Liver (tissue), 9 donors: ENCODE measurements around the gene FRMD4A. TPM values are rescaled to one million over a fixed set of nuclear protein-coding genes. Genes with fewer than 3 reads are reported as not detected.
A peak's percentile ranks its signal among the peaks of the same experiment; 100 is the strongest.

Source experiments
- DNase-seq: peaks from one replicate; pipeline ENCODE4 v3.0.0-alpha.2; 2017; ENCODE audit warnings: low spot score
- H3K27ac ChIP-seq, 2 donors: one replicate each; pipeline ENCODE4 v1.7.0; 2013; ENCODE audit warnings: inconsistent platforms in 2 of 2, low read length in 2 of 2, control low read depth in 1 of 2, low read depth in 1 of 2, mild to moderate bottlenecking in 1 of 2
- H3K27me3 ChIP-seq, 4 donors: one replicate each; pipeline versions ENCODE4 v1.6.1 to v1.7.0; 2013; ENCODE audit warnings: low read length in 3 of 4, inconsistent platforms in 1 of 4, mild to moderate bottlenecking in 1 of 4, moderate library complexity in 1 of 4; ENCODE audit not compliant: control insufficient read depth in 4 of 4, insufficient read depth in 4 of 4
- H3K36me3 ChIP-seq, 4 donors: one replicate each; pipeline versions ENCODE4 v1.6.1 to v1.7.0; 2013; ENCODE audit warnings: low read length in 3 of 4, mild to moderate bottlenecking in 3 of 4, low read depth in 1 of 4, moderate library complexity in 1 of 4; ENCODE audit not compliant: control insufficient read depth in 4 of 4, insufficient read depth in 3 of 4
- H3K4me1 ChIP-seq, 4 donors: one replicate each; pipeline versions ENCODE4 v1.6.1 to v1.7.0; 2013; ENCODE audit warnings: low read length in 3 of 4, mild to moderate bottlenecking in 3 of 4, moderate library complexity in 1 of 4; ENCODE audit not compliant: control insufficient read depth in 4 of 4, insufficient read depth in 4 of 4
- H3K4me3 ChIP-seq, 3 donors: one replicate each; pipeline versions ENCODE4 v1.6.1 to v1.7.0; 2013; ENCODE audit warnings: low read length in 3 of 3, control low read depth in 1 of 3, low read depth in 1 of 3, mild to moderate bottlenecking in 1 of 3
- H3K9ac ChIP-seq, 2 donors: one replicate each; pipeline ENCODE4 v1.7.0; 2013; ENCODE audit warnings: low read length in 2 of 2, mild to moderate bottlenecking in 2 of 2, moderate library complexity in 2 of 2, control low read depth in 1 of 2, low read depth in 1 of 2
- H3K9me3 ChIP-seq, 4 donors: one replicate each; pipeline versions ENCODE4 v1.6.1 to v1.7.0; 2013; ENCODE audit warnings: low read length in 3 of 4; ENCODE audit not compliant: control insufficient read depth in 4 of 4
- CTCF ChIP-seq: fragments of 150-350 bp; IDR thresholded peaks from 2 replicates; pipeline ENCODE4 v1.5.1; 2017; ENCODE audit warnings: improper control_type of control experiment, low read depth, low read length; ENCODE audit not compliant: missing input control
- EGR1 ChIP-seq, 2 donors: IDR thresholded peaks; 2 replicates each; pipeline ENCODE4 v1.6.1; 2016 to 2018; ENCODE audit warnings: antibody characterized with exemption in 2 of 2, low read depth in 2 of 2
- FOXA1 ChIP-seq: IDR thresholded peaks from 2 replicates; pipeline ENCODE4 v1.6.1; 2016; ENCODE audit warnings: antibody characterized with exemption
- FOXA2 ChIP-seq: IDR thresholded peaks from 2 replicates; pipeline ENCODE4 v1.6.1; 2016; ENCODE audit warnings: antibody characterized with exemption
- GABPA ChIP-seq, 2 donors: IDR thresholded peaks in 1 of 2; conservative IDR thresholded peaks in 1 of 2; 2 replicates each; pipeline ENCODE4 v1.6.1; 2016; ENCODE audit warnings: antibody characterized with exemption in 2 of 2, mild to moderate bottlenecking in 1 of 2, moderate library complexity in 1 of 2
- MAX ChIP-seq: IDR thresholded peaks from 2 replicates; pipeline ENCODE4 v1.6.1; 2016; ENCODE audit warnings: antibody characterized with exemption
- RXRA ChIP-seq, 2 donors: IDR thresholded peaks; 2 replicates each; pipeline ENCODE4 v1.6.1; 2017 to 2018; ENCODE audit warnings: antibody characterized with exemption in 2 of 2, mild to moderate bottlenecking in 1 of 2
- SP1 ChIP-seq: IDR thresholded peaks from 2 replicates; pipeline ENCODE4 v1.6.1; 2018; ENCODE audit warnings: antibody characterized with exemption, mild to moderate bottlenecking
- TAF1 ChIP-seq: conservative IDR thresholded peaks from 2 replicates; pipeline ENCODE4 v1.6.1; 2016; ENCODE audit warnings: antibody characterized with exemption, mild to moderate bottlenecking
- YY1 ChIP-seq: IDR thresholded peaks from 2 replicates; pipeline ENCODE4 v1.6.1; 2016; ENCODE audit warnings: antibody characterized with exemption, mild to moderate bottlenecking
- WGBS: extraction: QIAGEN DNeasy Blood & Tissue Kit; methylation state at CpG from one replicate; pipeline ENCODE4 v1.1.7; 2013; 5-methylcytosine and 5-hydroxymethylcytosine counted together
- polyA plus RNA-seq, 2 donors: library from polyadenylated mRNA; stranded (reverse) in 1 of 2; unstranded in 1 of 2; fragments of 200-250 nt in 1 of 2; fragments of >200 nt in 1 of 2; fragmentation: Nextera tagmentation in 1 of 2; extraction: Ambion mirVana in 1 of 2; gene quantifications; one replicate each; pipeline versions ENCODE4 v1.2.1 to v1.2.3, GENCODE V29; 2013 to 2015
- total RNA-seq, 2 donors: library from RNA; depleted of rRNA; stranded (reverse); fragments of >200 nt; gene quantifications; one replicate each; pipeline ENCODE4 v1.2.3, GENCODE V29; 2014
- TF ChIP-seq, protein P1 (sequence below): IDR thresholded peaks from 2 replicates; pipeline ENCODE4 v1.6.1; 2016; ENCODE audit warnings: antibody characterized with exemption
- donor health status: healthy.
- donor health status: healthy.
- donor health status: healthy.
- donor health status: healthy.
- donor health status: healthy.

Gene FRMD4A
- total and polyA plus RNA-seq, 4 donors, result 8.2 to 34.3 (median 13.1) TPM

DNA sequence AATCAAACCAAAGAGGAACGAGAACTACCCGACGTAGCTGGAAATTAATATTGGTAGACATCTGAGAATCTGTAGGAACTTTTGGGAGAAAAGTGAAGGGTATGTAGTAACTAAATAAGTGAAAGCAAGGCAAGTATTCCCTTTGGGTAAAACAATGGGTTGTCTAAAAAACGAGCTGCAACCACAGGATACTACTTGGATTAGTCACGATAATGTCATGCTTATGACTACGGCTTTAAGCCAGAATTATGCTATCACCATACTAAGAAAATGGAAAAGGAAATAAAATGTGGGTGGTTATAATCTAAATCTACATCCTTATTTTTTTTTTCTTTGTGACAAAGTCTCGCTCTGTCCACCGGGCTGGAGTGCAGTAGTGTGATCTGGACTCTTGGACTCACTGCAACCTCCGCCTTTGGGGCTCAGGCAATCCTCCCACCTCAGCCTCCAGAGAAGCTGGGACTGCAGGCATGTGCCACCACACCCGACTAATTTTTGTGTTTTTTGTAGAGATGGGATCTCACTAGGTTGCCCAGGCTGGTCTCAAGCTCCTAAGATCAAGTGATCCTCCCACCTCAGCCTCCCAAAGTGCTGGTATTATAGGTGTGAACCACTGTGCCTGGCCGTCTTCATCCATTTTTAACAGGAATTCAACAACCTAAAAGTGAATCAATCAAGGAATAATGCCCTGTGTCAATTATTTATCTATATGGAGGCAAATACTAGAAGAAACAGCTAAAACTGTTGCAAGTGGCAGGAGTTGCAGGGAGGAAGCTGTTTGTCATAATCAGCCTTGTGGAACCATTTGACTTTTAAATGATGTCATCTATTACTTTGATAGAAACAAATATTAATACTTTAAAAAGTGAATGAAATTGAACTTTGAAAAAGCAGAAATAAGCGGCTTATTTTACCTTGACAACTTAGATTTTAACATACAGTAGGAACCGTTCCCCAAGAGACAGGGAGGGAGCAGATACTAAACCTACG is 554.6 kb downstream of the FRMD4A start:
- DNase-seq, result no peak
- H3K27me3 ChIP-seq, result no peaks in the 10 kb centered on the region
- no peak overlapping the region for H3K27ac ChIP-seq
- no peaks in the 10 kb centered on the region for H3K4me1 ChIP-seq
- H3K4me3 ChIP-seq, result no peak overlapping the region
- H3K9me3 ChIP-seq, result no peaks in the 10 kb centered on the region
- no peaks in the 10 kb centered on the region for H3K36me3 ChIP-seq
- 92% methylated on average over 14 of the region's 14 CpGs for WGBS
- TF ChIP-seq CTCF (no peak), SP1 (no peak), FOXA1 (no peak), MAX (no peak), RXRA (IDR thresholded peaks at IDR 0.05) (no peak)
- no peak overlapping the region for H3K9ac ChIP-seq

DNA sequence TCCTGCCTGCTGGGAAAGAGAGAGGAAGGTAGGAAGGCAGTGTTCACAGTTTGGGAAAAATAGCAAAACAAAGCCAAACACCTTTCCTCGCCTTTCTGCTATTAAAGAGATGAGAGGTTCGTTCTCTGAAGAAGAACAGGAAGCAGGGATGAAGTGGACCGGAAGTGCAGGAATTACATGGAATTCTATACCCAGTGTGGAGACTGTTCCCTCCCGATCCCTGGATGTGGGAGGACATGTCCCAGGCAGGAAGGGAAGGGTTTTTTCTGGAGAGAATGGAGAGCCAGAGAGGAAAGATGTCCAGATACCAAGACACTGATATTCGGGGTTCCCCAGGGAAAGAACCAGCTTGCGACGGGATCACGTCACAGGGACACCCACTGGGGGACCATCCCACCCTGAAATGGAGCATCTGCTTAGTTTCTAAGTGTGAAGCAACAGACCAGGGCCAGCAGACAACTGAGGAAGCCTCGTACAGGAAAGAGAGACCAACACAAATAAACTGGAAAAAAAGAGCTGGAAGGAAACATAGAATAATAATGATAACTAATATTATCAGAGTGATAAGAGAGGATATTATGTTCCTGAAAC is 556.3 kb downstream of the FRMD4A start:
- no peak for DNase-seq
- no peaks in the 10 kb centered on the region for H3K36me3 ChIP-seq
- H3K4me1 ChIP-seq, result no peaks in the 10 kb centered on the region
- H3K4me3 ChIP-seq, result no peak overlapping the region
- peak; percentile 9 to 12 for TF ChIP-seq GABPA (IDR thresholded peaks at IDR 0.05 in 1 of 2, conservative IDR thresholded peaks at IDR 0.05 in 1 of 2)
- TF ChIP-seq TAF1, result no peak
- no peak overlapping the region for H3K9ac ChIP-seq
- H3K27ac ChIP-seq, result no peak overlapping the region
- WGBS, result 78% methylated on average over 9 of the region's 9 CpGs
- H3K9me3 ChIP-seq, result no peaks in the 10 kb centered on the region
- no peaks in the 10 kb centered on the region for H3K27me3 ChIP-seq

GRCh38 chr10:13773496-13774170 is 557.1 kb downstream of the FRMD4A start:
- TF ChIP-seq GABPA (IDR thresholded peaks at IDR 0.05 in 1 of 2, conservative IDR thresholded peaks at IDR 0.05 in 1 of 2) (no peak), FOXA2 (no peak), EGR1 (IDR thresholded peaks at IDR 0.05; ENCODE audit: low read depth in 2 of 2) (no peak), YY1 (no peak), CTCF (no peak)
- TF ChIP-seq, protein P1, sequence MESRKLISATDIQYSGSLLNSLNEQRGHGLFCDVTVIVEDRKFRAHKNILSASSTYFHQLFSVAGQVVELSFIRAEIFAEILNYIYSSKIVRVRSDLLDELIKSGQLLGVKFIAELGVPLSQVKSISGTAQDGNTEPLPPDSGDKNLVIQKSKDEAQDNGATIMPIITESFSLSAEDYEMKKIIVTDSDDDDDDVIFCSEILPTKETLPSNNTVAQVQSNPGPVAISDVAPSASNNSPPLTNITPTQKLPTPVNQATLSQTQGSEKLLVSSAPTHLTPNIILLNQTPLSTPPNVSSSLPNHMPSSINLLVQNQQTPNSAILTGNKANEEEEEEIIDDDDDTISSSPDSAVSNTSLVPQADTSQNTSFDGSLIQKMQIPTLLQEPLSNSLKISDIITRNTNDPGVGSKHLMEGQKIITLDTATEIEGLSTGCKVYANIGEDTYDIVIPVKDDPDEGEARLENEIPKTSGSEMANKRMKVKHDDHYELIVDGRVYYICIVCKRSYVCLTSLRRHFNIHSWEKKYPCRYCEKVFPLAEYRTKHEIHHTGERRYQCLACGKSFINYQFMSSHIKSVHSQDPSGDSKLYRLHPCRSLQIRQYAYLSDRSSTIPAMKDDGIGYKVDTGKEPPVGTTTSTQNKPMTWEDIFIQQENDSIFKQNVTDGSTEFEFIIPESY, result no peak
- no peak for DNase-seq
- Histone ChIP-seq H3K27me3 (no peaks in the 10 kb centered on the region), H3K36me3 (no peaks in the 10 kb centered on the region), H3K4me1 (no peaks in the 10 kb centered on the region), H3K27ac (no peak overlapping the region), H3K9me3 (no peaks in the 10 kb centered on the region), H3K4me3 (no peak overlapping the region), H3K9ac (no peak overlapping the region)
- 84% methylated on average over 13 of the region's 13 CpGs for WGBS
